HG03342 (cell line): Measurements from ENCODE around the gene CSNK1A1.
"Not testable (repeated sequence)": the region's sequence is repeated elsewhere in the genome, so short reads cannot be mapped to it uniquely, and the experiment has no call there.

Experiments used
- ATAC-seq: cut with Tn5 transposase; IDR thresholded peaks from one replicate; pipeline ENCODE4 v1.9.1; 2021; ENCODE audit warnings: mild to moderate bottlenecking, moderate library complexity; ENCODE audit not compliant: unreplicated experiment

CSNK1A1 gene

GRCh38 chr5:149461907-149462306 is 89.3 kb downstream of the CSNK1A1 start:
- not testable (repeated sequence) for ATAC-seq

DNA sequence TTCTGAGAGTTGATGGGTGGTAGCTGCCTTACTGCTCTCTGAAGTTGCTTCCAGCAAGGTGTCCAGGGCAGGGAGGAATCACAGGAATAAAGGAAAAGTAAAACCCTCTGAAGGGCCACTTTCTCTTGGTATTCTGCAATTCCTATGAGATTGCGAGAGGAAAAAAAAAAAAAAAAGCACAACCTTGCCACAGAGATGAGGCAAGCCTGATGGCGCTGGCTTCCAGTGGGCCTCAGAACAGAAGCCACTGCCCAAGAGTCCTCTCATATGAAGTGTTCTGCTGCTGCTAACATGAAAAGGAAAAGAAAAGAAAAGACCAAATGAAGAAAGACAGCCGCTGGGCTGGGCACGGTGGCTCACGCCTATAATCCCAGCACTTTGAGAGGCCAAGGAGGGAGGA is 91.3 kb downstream of the CSNK1A1 start:
- no peak for ATAC-seq

DNA sequence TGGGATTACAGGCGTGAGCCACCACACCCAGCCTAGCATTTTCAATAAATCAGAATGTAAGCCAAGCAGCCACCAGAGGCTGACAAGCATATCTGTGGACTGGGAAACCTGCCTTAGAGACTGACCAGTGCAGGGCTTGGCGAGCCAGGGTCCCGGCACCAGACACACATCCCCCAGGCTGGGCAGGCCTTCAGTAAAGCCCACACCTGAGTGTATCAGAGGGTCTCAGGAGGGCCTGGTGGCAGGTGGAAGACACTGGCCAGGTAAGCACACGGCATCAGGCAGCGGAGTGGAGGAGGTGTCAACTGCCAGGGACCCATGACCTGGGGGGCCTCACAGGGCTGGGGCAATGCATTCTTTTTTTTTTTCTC is 93.9 kb downstream of the CSNK1A1 start:
- no peak for ATAC-seq

GRCh38 chr5:149456597-149457392 is 94.4 kb downstream of the CSNK1A1 start:
- no peak for ATAC-seq

DNA sequence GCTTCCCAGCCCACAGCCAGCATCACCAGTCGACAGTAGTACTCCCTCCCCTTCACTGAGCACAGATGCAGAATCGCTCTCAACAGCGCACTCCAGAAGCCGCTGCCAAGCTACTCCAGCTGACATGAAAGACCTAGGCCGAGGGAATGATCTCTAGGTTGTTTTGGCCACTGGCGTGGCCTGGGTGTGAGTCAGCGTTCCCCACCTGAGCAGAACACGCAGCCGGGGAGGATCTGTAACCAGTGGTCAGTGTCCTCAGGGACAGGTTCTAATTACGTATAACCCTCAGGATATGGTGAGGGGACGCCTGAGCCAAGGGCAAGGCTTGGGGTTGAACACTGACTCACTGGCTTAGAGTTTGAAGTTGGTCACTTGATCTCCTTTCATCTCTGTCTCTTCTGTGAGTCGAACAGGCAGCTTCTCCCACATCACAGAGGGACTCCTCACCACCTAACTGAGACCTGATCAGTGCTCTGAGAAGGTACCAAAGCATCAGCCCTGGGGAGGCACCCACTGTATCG is 95.3 kb downstream of the CSNK1A1 start:
- no peak for ATAC-seq

DNA sequence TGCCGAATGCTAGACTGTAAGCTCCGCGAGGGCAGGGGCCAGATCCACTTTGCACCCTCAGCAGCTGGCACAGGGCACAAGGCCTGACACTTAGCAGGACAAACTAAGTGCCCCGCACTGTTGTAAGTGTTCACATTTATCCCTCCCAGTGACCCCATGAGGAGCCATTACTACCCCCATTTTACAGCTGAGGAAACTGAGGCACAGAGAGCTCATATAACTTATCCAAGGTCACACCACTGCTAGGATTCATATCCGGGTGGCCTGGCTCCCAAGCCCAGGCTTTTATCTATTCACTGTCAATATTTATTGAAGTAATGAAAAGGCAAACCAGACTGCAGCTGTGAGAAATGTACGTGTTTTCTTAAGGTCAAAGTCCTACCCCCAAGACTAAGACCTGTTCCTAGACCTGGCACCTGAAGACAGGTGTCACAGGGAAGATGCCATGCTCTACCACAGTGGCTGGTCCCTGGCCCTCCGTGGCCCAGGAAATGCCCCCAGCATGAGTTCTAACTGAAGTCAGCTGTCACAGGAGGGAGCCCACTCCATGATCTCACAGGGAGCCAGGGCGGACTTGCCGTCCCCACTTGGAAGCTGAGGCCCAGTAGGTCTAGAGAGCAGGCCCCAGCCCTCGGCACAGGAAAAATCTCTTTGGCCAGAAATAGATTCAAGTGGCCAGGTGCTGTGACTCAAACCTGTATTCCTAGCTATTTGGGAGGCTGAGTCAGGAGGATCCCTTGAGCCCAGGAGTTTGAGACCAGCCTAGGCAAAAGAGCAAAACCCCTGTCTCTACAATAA is 97.4 kb downstream of the CSNK1A1 start:
- ATAC-seq, result no peak

DNA sequence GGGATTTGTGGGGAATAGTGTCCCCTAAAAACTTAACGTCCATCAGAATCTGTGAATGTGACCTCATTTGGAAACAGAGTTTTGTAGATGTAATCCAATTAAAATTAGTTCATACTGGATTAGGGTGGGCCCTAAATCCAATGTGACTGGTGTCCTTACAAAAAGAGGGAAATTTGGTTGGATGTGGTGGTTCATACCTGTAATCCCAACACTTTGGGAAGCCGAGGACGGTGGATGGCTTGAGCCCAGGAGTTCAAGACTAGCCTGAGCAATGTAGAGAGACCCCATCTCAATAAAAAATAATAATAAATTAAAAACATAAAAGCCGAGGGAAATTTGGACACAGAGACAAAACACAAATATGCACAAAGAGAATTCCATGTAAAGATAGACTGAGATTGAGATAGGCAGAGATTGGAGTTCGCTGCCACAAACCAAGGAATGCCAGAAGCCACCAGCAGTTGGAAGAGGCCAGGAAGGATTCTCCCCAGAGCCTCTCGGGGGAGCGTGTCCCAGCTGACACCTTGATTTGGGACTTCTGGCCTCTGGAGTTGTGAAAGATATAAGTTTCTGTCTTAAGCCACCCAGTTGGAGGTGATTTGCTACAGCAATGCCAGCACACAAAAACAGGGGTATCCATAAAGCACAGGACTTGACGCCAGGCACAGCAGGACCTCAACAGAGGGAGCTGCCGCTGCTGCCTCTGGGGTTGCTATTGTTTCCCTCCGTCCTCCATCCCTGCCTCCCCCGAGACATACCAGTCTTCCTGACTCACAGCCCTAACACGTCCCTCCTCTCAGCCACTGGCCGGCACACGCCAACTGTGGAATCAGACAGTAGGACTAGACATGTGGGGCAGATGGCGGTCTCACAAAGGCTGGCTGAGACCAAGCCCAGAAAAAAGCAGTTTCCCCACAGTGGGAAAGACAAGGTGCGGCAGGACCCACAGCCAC is 98.3 kb downstream of the CSNK1A1 start:
- no peak for ATAC-seq

DNA sequence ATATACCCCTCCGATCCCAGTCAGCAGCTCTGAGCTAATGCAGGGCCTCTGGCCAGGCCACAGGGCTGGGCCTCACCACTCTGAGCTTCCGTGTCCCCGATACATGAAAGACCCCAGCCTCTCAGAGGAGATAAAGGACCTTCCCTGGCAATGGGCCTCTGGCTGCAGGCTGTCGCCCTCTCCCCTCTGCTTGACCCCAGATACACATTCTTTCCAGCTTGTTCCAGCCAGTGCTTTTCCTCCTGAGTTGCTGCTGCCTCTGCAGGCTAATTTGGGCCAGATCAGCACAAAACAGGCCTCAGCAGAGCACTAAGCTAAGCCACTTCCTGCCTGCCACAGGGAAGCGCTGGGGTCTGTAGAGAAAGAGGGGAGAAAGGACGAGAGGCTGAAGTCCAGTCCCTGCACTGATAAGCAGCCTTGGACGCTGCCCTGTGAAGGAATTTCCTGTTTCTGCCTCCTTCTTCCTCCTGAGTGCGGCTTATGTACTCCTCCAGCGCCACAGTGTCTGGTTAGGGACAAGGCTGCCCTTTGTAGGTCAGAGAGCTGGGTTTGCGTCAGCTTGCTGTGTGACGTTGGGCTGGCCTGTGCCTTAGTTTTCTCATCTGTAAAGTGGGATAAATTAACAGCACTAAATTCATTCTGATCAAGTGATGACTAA is 99.1 kb downstream of the CSNK1A1 start:
- no peak for ATAC-seq

DNA sequence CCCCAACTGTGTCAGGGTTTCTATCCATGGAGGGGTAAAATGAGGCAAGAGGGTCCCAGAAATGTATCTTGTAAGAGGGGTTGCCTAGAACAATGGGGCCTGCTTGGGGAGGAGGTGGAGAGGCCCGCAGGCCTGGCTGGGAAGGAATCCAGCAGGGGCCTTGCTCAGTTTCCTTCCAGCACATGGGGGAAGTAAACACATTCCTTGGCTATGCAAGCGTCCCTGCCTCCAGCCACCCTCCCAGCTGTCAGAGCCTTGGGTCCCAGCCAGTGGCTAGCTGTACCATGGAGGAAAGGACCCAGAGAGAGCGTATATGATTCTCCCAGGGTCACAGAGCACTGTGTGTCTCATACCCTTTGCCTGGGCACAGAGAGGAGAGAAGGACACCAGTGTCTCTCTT is 101.0 kb downstream of the CSNK1A1 start:
- no peak for ATAC-seq

DNA sequence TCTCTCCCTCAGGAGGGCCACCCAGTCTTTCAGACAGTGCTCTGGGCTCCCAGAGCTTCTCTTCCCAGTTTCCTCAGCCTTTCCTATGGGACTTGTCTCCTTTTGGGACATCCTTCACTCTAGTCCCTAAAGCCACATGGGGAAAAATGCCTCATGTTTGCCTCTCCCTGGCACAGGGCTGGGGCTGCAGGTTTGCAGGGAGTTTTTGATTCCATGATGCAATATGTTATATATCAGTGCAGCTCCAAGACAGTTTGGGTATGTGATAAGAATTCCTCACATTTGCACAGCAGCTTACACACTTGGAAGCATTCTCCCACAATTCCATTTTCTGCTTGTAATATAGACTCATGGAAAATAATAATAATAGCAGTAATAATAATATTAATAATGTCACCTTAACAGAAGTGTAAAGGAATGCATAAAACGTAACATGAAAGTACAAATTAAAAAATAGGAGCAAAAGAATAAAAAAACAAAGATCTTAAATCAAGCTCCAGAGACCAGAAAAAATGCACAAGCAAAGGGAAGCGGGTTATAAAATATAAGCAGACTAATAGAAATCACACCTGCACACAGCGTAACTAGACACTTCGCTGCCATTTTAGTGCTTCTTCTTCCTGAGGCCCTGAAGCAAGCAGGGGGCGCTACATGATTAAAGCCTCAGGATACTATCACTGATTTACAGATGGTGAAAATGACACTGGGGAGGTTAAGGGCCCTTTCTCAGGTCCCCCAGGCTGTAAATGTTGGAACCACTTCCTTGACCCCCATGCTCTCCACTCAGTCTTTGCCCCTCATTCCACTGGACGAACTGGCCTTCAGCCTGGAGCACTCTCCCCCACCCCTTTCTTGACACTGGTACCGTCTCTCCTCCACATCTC is 102.2 kb downstream of the CSNK1A1 start:
- ATAC-seq, result no peak

DNA sequence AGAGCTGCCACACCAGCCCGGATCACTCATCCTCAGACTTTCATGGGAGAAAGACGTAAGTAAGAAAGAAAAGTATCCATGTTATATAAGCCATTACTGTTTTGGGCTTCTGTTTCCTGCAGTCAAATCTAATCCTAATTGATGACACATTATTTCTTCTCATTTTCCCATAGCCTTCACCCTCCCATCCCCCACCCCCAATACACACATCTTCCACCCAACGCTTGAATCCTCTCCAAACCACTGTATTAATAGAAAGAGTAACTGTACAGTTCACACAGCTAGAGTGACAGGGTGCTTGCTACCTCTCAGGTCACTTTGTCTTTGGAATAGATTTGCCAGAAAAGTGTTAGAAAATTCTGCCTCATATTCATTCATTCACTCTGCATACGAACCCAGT is 102.8 kb downstream of the CSNK1A1 start:
- no peak for ATAC-seq

GRCh38 chr5:149447373-149448367 is 103.6 kb downstream of the CSNK1A1 start:
- no peak for ATAC-seq

GRCh38 chr5:149446794-149447193 is 104.4 kb downstream of the CSNK1A1 start:
- ATAC-seq, result not testable (repeated sequence)

DNA sequence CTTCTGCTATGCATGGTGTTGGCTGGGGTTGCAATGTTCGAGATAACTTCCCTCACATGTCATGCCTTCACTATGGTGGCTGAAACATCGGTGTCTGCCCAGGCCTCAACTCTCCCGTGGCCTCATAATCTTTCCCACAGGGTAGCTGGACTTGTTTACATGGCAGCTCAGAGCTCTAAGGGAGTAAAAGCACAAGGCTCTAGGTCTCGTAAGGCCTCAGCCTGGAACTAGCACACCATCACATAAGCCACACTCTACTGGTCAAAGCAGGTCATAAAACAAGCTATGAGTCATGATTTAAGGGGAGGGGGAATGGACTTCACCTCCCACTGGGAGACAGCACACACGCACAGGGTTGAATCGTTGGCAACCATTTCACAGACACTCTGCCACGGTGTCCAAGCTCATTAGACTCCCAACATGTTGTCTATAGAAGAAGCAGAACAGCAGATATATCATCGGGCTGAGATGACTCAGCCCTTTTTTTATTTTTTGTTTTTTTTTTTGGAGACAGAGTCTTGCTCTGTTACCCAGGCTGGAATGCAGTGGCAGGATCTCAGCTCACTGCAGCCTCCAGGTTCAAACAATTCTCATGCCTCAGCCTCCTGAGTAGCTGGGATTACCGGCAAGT is 105.4 kb downstream of the CSNK1A1 start:
- ATAC-seq, result no peak

- no peak for ATAC-seq
Measured at GRCh38 chr5:149445343-149445738, 105.9 kb downstream of the CSNK1A1 start.

DNA sequence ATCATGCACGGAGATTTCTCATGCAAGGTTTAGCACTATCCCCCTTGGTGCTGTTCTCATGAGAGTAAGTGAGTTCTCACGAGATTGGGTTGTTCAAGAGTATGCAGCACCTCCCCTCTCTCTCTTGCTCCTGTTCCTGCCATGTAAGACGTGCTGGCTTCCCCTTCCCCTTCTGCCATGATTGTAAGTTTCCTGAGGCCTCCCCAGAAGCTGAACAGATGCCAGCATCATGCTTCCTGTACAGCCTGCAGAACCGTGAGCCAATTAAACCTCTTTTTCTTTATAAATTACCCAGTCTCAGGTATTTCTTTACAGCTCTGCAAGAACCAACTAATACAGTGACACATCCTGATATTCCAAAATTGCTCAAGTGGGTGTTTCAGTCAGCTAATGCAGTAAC is 106.8 kb downstream of the CSNK1A1 start:
- not testable (repeated sequence) for ATAC-seq

DNA sequence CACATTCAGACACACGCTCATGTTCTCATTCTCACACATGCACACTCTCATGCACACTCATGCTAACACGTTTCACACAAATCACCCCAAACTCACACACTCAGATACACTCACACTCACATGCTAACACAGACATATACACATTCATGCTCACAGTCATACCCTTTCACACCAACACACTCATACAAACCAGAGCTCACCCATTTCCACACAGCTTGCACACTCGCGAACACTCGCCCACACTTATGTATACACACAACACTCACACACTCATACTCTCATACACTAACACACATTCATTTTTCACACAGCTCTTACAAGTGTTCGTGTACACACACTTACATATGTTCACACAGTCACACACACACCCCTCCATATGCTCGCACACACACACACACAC is 108.0 kb downstream of the CSNK1A1 start:
- ATAC-seq, result no peak
